IPS-18a (cell line): Measurements from ENCODE around the gene ATG4C.
"Not testable (repeated sequence)": the region's sequence is repeated elsewhere in the genome, so short reads cannot be mapped to it uniquely, and the experiment has no call there.

Experiments
- H3K27ac ChIP-seq: one replicate; pipeline ENCODE4 v1.5.1; 2013; ENCODE audit warnings: low read length
- H3K27me3 ChIP-seq: one replicate; pipeline ENCODE4 v1.6.1; 2013; ENCODE audit warnings: mild to moderate bottlenecking, low read length; ENCODE audit not compliant: control insufficient read depth, insufficient read depth
- H3K36me3 ChIP-seq: one replicate; pipeline ENCODE4 v1.6.1; 2013; ENCODE audit warnings: low read depth, low read length; ENCODE audit not compliant: control insufficient read depth
- H3K4me1 ChIP-seq: one replicate; pipeline ENCODE4 v1.6.1; 2013; ENCODE audit warnings: low read depth, low read length; ENCODE audit not compliant: control insufficient read depth
- H3K4me3 ChIP-seq: one replicate; pipeline ENCODE4 v1.5.1; 2013; ENCODE audit warnings: low read length
- H3K9ac ChIP-seq: one replicate; pipeline ENCODE4 v1.6.1; 2013; ENCODE audit warnings: mild to moderate bottlenecking, low read length, moderate library complexity
- H3K9me3 ChIP-seq: one replicate; pipeline ENCODE4 v1.6.1; 2013; ENCODE audit warnings: low read depth, low read length; ENCODE audit not compliant: control insufficient read depth

Gene ATG4C

GRCh38 chr1:62760021-62760782, 23.7 kb upstream of the ATG4C start:
- not testable (repeated sequence) for H3K27me3 ChIP-seq, H3K36me3 ChIP-seq, H3K4me3 ChIP-seq, H3K9ac ChIP-seq, H3K27ac ChIP-seq, H3K9me3 ChIP-seq
- H3K4me1 ChIP-seq = peaks cover 13% of the 10 kb centered on the region

- not testable (repeated sequence) for H3K9me3 ChIP-seq, H3K9ac ChIP-seq, H3K27me3 ChIP-seq, H3K27ac ChIP-seq, H3K36me3 ChIP-seq, H3K4me3 ChIP-seq
- peaks cover 16% of the 10 kb centered on the region for H3K4me1 ChIP-seq
These were observed 22.6 kb upstream of the ATG4C start for GRCh38 chr1:62761223-62761870.

GRCh38 chr1:62762027-62762426, 21.9 kb upstream of the ATG4C start:
- H3K4me3 ChIP-seq, H3K36me3 ChIP-seq, H3K27ac ChIP-seq, H3K9ac ChIP-seq, H3K27me3 ChIP-seq, H3K9me3 ChIP-seq, H3K4me1 ChIP-seq: not testable (repeated sequence)

- Histone ChIP-seq H3K27ac (no peak overlapping the region), H3K36me3 (no peaks in the 10 kb centered on the region), H3K4me3 (no peak overlapping the region), H3K27me3 (no peaks in the 10 kb centered on the region), H3K9ac (no peak overlapping the region), H3K9me3 (peaks cover 4% of the 10 kb centered on the region), H3K4me1 (peaks cover 8% of the 10 kb centered on the region)
These were observed 18.0 kb upstream of the ATG4C start for GRCh38 chr1:62765981-62766380.

GRCh38 chr1:62768551-62768950, 15.4 kb upstream of the ATG4C start:
- H3K27me3 ChIP-seq, H3K4me3 ChIP-seq, H3K36me3 ChIP-seq, H3K9me3 ChIP-seq, H3K4me1 ChIP-seq, H3K27ac ChIP-seq, H3K9ac ChIP-seq: not testable (repeated sequence)

- Histone ChIP-seq H3K27ac (no peak overlapping the region), H3K4me3 (no peak overlapping the region), H3K9me3 (no peaks in the 10 kb centered on the region), H3K36me3 (no peaks in the 10 kb centered on the region), H3K27me3 (no peaks in the 10 kb centered on the region), H3K4me1 (peaks cover 3% of the 10 kb centered on the region), H3K9ac (no peak overlapping the region)
These were observed 11.2 kb upstream of the ATG4C start for GRCh38 chr1:62772607-62773295.

GRCh38 chr1:62774006-62774405, 9.9 kb upstream of the ATG4C start:
- Histone ChIP-seq H3K4me3 (no peak overlapping the region), H3K9me3 (no peaks in the 10 kb centered on the region), H3K9ac (no peak overlapping the region), H3K27me3 (no peaks in the 10 kb centered on the region), H3K36me3 (no peaks in the 10 kb centered on the region), H3K27ac (no peak overlapping the region), H3K4me1 (peaks cover 10% of the 10 kb centered on the region)

- Histone ChIP-seq H3K9ac (no peak overlapping the region), H3K9me3 (no peaks in the 10 kb centered on the region), H3K4me3 (no peak overlapping the region)
These were observed 8.8 kb upstream of the ATG4C start for GRCh38 chr1:62774971-62775595.

GRCh38 chr1:62778208-62778607, 5.7 kb upstream of the ATG4C start:
- peaks cover 10% of the 10 kb centered on the region for H3K4me1 ChIP-seq
- H3K9me3 ChIP-seq = no peaks in the 10 kb centered on the region
- H3K36me3 ChIP-seq = no peaks in the 10 kb centered on the region
- no peaks in the 10 kb centered on the region for H3K27me3 ChIP-seq
- no peak overlapping the region for H3K4me3 ChIP-seq
- H3K9ac ChIP-seq = no peak overlapping the region
- no peak overlapping the region for H3K27ac ChIP-seq

More at GRCh38 chr1:62774971-62775595, 8.8 kb upstream of the ATG4C start:
- H3K36me3 ChIP-seq = no peaks in the 10 kb centered on the region
- peaks cover 10% of the 10 kb centered on the region for H3K4me1 ChIP-seq
- H3K27me3 ChIP-seq = no peaks in the 10 kb centered on the region
- H3K27ac ChIP-seq = no peak overlapping the region

- H3K27ac ChIP-seq = no peak overlapping the region
- H3K9me3 ChIP-seq = no peaks in the 10 kb centered on the region
- peaks cover 15% of the 10 kb centered on the region for H3K4me1 ChIP-seq
- no peaks in the 10 kb centered on the region for H3K36me3 ChIP-seq
- H3K9ac ChIP-seq = no peak overlapping the region
- H3K4me3 ChIP-seq = no peak overlapping the region
- H3K27me3 ChIP-seq = no peaks in the 10 kb centered on the region
These were observed 1.9 kb upstream of the ATG4C start for GRCh38 chr1:62781841-62782543.

- H3K27ac ChIP-seq, H3K9ac ChIP-seq, H3K4me3 ChIP-seq, H3K27me3 ChIP-seq, H3K36me3 ChIP-seq, H3K9me3 ChIP-seq: not testable (repeated sequence)
- H3K4me1 ChIP-seq = peaks cover 13% of the 10 kb centered on the region
These were observed 1.3 kb upstream of the ATG4C start for GRCh38 chr1:62782544-62783212.
